B cell (primary cell): ENCODE results near the gene SPATA2L. TPM values are rescaled to one million over a fixed set of nuclear protein-coding genes. Genes with fewer than 3 reads are reported as not detected.

Experiments used
- ATAC-seq: fragments of 200-7000 bp; cut with Tn5 transposase; one replicate; pipeline ENCODE4 v1.10.0; 2021; ENCODE audit warnings: low read depth, mild to moderate bottlenecking, moderate number of reproducible peaks, moderate library complexity
- CTCF ChIA-PET: fragments of 350-600 bp; sonication (Branson Sonifier 250); formaldehyde crosslinking; loops from one replicate; lab custom pipeline; 2021; ENCODE audit warnings: antibody characterized with exemption, inconsistent platforms; lab: Charles Lee
- POLR2A ChIA-PET: fragments of 350-600 bp; sonication (Branson Sonifier 250); formaldehyde crosslinking; loops from one replicate; lab custom pipeline; 2021; ENCODE audit warnings: antibody characterized with exemption; lab: Charles Lee
- DNase-seq: peaks from one replicate; pipeline ENCODE4 v3.0.0; 2013
- H2AFZ ChIP-seq: 2 replicates; pipeline ENCODE4 v1.6.1; 2012; ENCODE audit warnings: mild to moderate bottlenecking, low read depth, low read length; ENCODE audit not compliant: insufficient read depth, poor library complexity, severe bottlenecking
- H3K27ac ChIP-seq, 2 donors: 1 replicate in 1 of 2; 2 replicates in 1 of 2; pipeline ENCODE4 v1.5.1; 2012 to 2013; ENCODE audit warnings: low read length in 2 of 2, mild to moderate bottlenecking in 2 of 2, moderate library complexity in 1 of 2
- H3K27me3 ChIP-seq, 4 experiments: fragments of 200-600 bp in 1 of 4; sonication (generic) in 1 of 4; replicated peaks in 1 of 4; 1 replicate in 2 of 4; 2 replicates in 2 of 4; pipeline versions ENCODE4 v1.6.1 to v1.7.0; 2013 to 2016; ENCODE audit warnings: low read length in 3 of 4, mild to moderate bottlenecking in 2 of 4, mixed read lengths in 1 of 4, moderate library complexity in 1 of 4; ENCODE audit not compliant: insufficient read depth in 4 of 4, control insufficient read depth in 3 of 4; ENCODE audit errors: control extremely low read depth in 1 of 4
- H3K36me3 ChIP-seq, 2 experiments: replicated peaks in 1 of 2; 1 replicate in 1 of 2; 2 replicates in 1 of 2; pipeline versions ENCODE4 v1.6.1 to v1.7.1; 2013; ENCODE audit warnings: low read length in 1 of 2; ENCODE audit not compliant: insufficient read depth in 2 of 2, control insufficient read depth in 1 of 2; ENCODE audit errors: control extremely low read depth in 1 of 2, extremely low read depth in 1 of 2
- H3K4me1 ChIP-seq, 2 donors: fragments of 200-600 bp in 1 of 2; sonication (generic) in 1 of 2; 1 replicate in 1 of 2; 2 replicates in 1 of 2; pipeline versions ENCODE4 v1.5.1 to v1.6.1; 2013 to 2017; ENCODE audit warnings: low read length in 2 of 2; ENCODE audit not compliant: control insufficient read depth in 2 of 2, insufficient read depth in 2 of 2
- H3K4me2 ChIP-seq: replicated peaks from 2 replicates; pipeline ENCODE3; 2012; ENCODE audit warnings: mild to moderate bottlenecking, low read depth, low read length; ENCODE audit not compliant: poor library complexity, severe bottlenecking
- H3K4me3 ChIP-seq, 5 experiments: fragments of 200-600 bp in 1 of 5; sonication (generic) in 1 of 5; 1 replicate in 3 of 5; 2 replicates in 2 of 5; pipeline versions ENCODE4 v1.5.1 to v1.7.0; 2011 to 2016; ENCODE audit warnings: low read length in 4 of 5, mild to moderate bottlenecking in 4 of 5, low read depth in 2 of 5, control low read depth in 1 of 5, moderate library complexity in 1 of 5; ENCODE audit not compliant: insufficient read depth in 1 of 5; ENCODE audit errors: control extremely low read depth in 1 of 5, extremely low read depth in 1 of 5
- H3K79me2 ChIP-seq: fragments of 200-600 bp; sonication (generic); one replicate; pipeline ENCODE4 v1.6.0; 2016; ENCODE audit warnings: low read length; ENCODE audit not compliant: control insufficient read depth, insufficient read depth
- H3K9ac ChIP-seq: fragments of 200-600 bp; sonication (generic); 2 replicates; pipeline ENCODE4 v1.6.1; 2017; ENCODE audit warnings: mild to moderate bottlenecking, low read length, moderate library complexity
- H3K9me3 ChIP-seq, 3 donors: one replicate each; pipeline versions ENCODE4 v1.6.1 to v1.7.1; 2013; ENCODE audit warnings: low read length in 2 of 3; ENCODE audit not compliant: control insufficient read depth in 2 of 3, insufficient read depth in 1 of 3; ENCODE audit errors: control extremely low read depth in 1 of 3
- H4K20me1 ChIP-seq: 2 replicates; pipeline ENCODE4 v1.6.0; 2012; ENCODE audit warnings: mild to moderate bottlenecking, low read length; ENCODE audit not compliant: insufficient read depth, control insufficient read depth, poor library complexity, severe bottlenecking
- H3K27ac Mint-ChIP-seq: one replicate; pipeline ENCODE4 v1.8.0; 2021; ENCODE audit warnings: mixed read lengths
- H3K27me3 Mint-ChIP-seq: one replicate; pipeline ENCODE4 v1.8.0; 2021; ENCODE audit warnings: mixed read lengths
- H3K4me1 Mint-ChIP-seq: one replicate; pipeline ENCODE4 v1.8.0; 2021; ENCODE audit warnings: mixed read lengths
- H3K4me3 Mint-ChIP-seq: one replicate; pipeline ENCODE4 v1.8.0; 2021; ENCODE audit warnings: mixed read lengths
- H3K9me3 Mint-ChIP-seq: one replicate; pipeline ENCODE4 v1.8.0; 2022; ENCODE audit warnings: mixed read lengths; ENCODE audit not compliant: insufficient read depth
- EZH2 ChIP-seq: IDR thresholded peaks from 2 replicates; pipeline ENCODE4 v1.6.1; 2012; ENCODE audit warnings: borderline replicate concordance, low read depth, mild to moderate bottlenecking, moderate library complexity, low read length; ENCODE audit not compliant: insufficient read depth, poor library complexity, severe bottlenecking
- WGBS: methylation state at CpG from one replicate; pipeline ENCODE4 v1.1.5; 2013; ENCODE audit warnings: missing lambda C conversion rate; ENCODE audit not compliant: insufficient coverage; 5-methylcytosine and 5-hydroxymethylcytosine counted together
- intact Hi-C: fragments of 100-400 bp; cut with micrococcal nuclease; formaldehyde crosslinking; loops from one replicate; pipeline ENCODE4 v1.10.0; 2022
- polyA plus RNA-seq: library from polyadenylated mRNA; depleted of rRNA; stranded (reverse); fragments of >200 nt; gene quantifications from 2 replicates; pipeline ENCODE4 v1.2.3, GENCODE V29; 2012
- total RNA-seq, 2 donors: library from RNA; stranded (reverse); fragments of 120-200 nt in 1 of 2; gene quantifications; 1 replicate in 1 of 2; 2 replicates in 1 of 2; pipeline versions ENCODE4 v1.2.3 to v1.2.4, GENCODE V29; 2013 to 2022
- TF ChIP-seq, protein P1 (sequence below): fragments of 200-600 bp; IDR thresholded peaks from one replicate; pipeline ENCODE4 v1.8.0; 2022; ENCODE audit warnings: antibody characterized with exemption, mild to moderate bottlenecking

The SPATA2L gene
- total and polyA plus RNA-seq, 2 donors (not counting 1 experiment from before 2014, with no cell fraction given): 16.4 to 32.1 TPM

GRCh38 chr16:89729293-89729692, 27.8 kb upstream of the SPATA2L start:
- no peak overlapping the region for H3K27ac ChIP-seq
- DNase-seq (no peak), ATAC-seq (no peak)
- intact Hi-C loops: no loop called here
- H3K27me3 Mint-ChIP-seq: no peaks in the 10 kb centered on the region
- no peak overlapping the region for H3K4me3 ChIP-seq
- no peaks in the 10 kb centered on the region for H3K9me3 ChIP-seq
- no peak overlapping the region for H3K9ac ChIP-seq
- no peaks in the 10 kb centered on the region for H3K27me3 ChIP-seq
- no peak overlapping the region for H3K4me2 ChIP-seq
- peaks cover 98% of the 10 kb centered on the region for H3K79me2 ChIP-seq
- CTCF ChIA-PET: interaction anchor here (1.6 kb wide), 1 partner anchor 23 kb away, joined by 3 read pairs; no protein-coding TSS in a partner anchor
- H3K4me1 Mint-ChIP-seq: peaks cover 10% of the 10 kb centered on the region
- peaks cover 3 to 4% of the 10 kb centered on the region in 2 donors for H3K4me1 ChIP-seq
- no peaks in the 10 kb centered on the region for H3K9me3 Mint-ChIP-seq
- no peak overlapping the region for H2AFZ ChIP-seq
- POLR2A ChIA-PET: no interaction called here
- TF ChIP-seq, protein P1, sequence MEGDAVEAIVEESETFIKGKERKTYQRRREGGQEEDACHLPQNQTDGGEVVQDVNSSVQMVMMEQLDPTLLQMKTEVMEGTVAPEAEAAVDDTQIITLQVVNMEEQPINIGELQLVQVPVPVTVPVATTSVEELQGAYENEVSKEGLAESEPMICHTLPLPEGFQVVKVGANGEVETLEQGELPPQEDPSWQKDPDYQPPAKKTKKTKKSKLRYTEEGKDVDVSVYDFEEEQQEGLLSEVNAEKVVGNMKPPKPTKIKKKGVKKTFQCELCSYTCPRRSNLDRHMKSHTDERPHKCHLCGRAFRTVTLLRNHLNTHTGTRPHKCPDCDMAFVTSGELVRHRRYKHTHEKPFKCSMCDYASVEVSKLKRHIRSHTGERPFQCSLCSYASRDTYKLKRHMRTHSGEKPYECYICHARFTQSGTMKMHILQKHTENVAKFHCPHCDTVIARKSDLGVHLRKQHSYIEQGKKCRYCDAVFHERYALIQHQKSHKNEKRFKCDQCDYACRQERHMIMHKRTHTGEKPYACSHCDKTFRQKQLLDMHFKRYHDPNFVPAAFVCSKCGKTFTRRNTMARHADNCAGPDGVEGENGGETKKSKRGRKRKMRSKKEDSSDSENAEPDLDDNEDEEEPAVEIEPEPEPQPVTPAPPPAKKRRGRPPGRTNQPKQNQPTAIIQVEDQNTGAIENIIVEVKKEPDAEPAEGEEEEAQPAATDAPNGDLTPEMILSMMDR: no peak
- no peak for TF ChIP-seq EZH2
- H4K20me1 ChIP-seq: peaks cover 91% of the 10 kb centered on the region
- WGBS: 97% methylated on average over 18 of the region's 18 CpGs
- no peak overlapping the region for H3K4me3 Mint-ChIP-seq
- peaks cover 0 to 76% of the 10 kb centered on the region in 2 experiments for H3K36me3 ChIP-seq
- H3K27ac Mint-ChIP-seq: no peak overlapping the region

DNA sequence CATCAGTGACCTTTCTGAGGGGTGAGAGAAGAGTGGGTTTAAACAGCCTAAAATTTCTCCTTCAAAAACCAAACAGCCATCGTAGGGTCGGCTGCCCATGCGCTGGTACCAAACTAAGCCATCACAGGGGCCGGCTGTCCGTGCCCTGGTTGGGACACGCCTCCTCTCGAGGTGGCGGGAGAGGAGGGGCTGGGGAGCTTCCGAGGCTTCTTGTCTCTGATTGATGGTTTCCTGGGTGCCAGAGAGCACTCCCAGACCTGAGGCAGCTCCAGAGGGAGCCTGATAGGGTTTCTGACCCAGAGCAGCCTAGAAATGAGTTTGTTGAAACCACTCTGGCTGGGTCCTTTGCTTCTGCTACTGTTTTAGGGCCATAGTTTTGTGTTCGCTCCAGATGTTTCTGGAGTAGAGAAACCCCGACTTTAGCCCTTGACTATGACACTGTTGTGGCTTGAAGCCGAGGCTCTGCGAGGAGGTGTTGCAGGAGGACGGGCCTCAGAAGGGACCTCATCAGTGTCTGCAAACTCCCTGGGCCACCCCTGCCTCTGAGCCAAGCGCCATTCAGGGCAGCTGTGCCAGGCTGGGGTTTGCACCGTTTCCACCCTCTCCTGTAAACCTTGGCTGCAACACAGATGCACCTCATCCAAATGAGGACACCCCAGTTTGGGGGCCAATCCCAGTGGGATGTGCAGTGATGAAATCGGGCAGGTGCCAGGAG, 26.1 kb upstream of the SPATA2L start:
- peaks cover 0 to 77% of the 10 kb centered on the region in 2 experiments for H3K36me3 ChIP-seq
- ChIA-PET CTCF (interaction anchor here (1.6 kb wide), 1 partner anchor 21 kb away, joined by 3 read pairs; no protein-coding TSS in a partner anchor), POLR2A (no interaction called here)
- no peaks in the 10 kb centered on the region for H3K27me3 ChIP-seq
- Mint-ChIP-seq H3K27me3 (no peaks in the 10 kb centered on the region), H3K9me3 (no peaks in the 10 kb centered on the region), H3K4me1 (peaks cover 22% of the 10 kb centered on the region), H3K4me3 (no peak overlapping the region), H3K27ac (no peak overlapping the region)
- WGBS: 96% methylated on average over 16 of the region's 17 CpGs
- peaks cover 99% of the 10 kb centered on the region for H3K79me2 ChIP-seq
- no peak overlapping the region for H3K4me2 ChIP-seq
- no peak for DNase-seq
- TF ChIP-seq, protein P1: no peak
- H4K20me1 ChIP-seq: peaks cover 91% of the 10 kb centered on the region
- intact Hi-C loops: no loop called here
- no peak for ATAC-seq
- H3K9me3 ChIP-seq: no peaks in the 10 kb centered on the region
- H3K27ac ChIP-seq: no peak overlapping the region
- H2AFZ ChIP-seq: no peak overlapping the region
- H3K4me3 ChIP-seq: no peak overlapping the region
- peaks cover 20 to 21% of the 10 kb centered on the region in 2 donors for H3K4me1 ChIP-seq
- H3K9ac ChIP-seq: no peak overlapping the region
